Measurements from ENCODE around the gene DCAKD.

DCAKD gene

DNA sequence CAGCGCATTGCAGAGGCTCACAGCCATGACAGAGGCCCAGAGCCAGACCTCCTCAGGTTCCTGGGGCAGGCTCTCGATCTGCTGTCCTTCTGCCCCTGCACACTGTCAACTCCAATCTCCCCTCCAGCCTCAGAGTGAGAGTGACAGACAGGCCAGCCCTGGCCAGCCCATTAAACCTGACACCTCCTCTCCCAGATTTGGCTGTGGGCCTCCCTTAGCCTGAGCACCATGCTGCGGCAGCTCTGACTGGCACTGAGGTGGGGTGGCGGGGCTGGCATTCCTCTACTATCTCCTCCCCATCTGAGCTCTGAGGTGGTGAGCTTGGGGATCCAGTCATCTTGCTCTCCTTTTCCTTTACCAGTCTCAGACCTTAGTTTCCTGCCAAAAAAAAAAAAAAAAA lies 67.9 kb downstream of the DCAKD start:
- in situ Hi-C loops (cut with MboI; ENCODE audit: low pct_unique_long_range_greater_than_20kb, low sequenced_read_pairs): no loop called here
- no peak for DNase-seq

DNA sequence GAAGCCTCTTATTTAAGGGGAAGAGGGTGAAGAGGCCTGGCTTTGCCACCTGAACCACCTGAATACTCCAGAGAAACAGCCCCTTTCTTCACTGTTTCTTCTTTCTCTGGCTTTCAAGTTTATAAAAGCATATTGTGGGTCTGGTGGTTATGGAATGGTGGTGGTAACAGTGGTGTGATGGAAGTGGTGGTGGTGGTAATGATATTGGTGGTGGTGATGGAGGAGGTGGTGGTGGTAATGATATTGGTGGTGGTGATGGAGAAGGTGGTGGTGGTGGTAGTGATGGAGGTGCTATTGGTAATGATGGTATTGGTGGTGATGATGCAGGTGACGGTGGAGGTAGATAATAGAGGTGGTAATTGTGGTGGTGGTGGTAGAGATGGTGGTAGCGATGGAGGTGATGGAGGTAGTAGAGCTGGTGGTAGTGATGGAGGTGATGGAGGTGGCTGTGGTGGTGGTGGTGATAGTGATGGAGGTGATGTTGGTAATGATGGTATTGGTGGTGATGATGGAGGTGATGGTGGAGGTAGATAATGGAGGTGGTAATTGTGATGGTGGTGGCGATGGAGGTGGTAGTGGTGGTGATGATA lies 69.2 kb downstream of the DCAKD start:
- no peak for DNase-seq
- in situ Hi-C loops (cut with MboI; ENCODE audit: low pct_unique_long_range_greater_than_20kb, low sequenced_read_pairs): no loop called here

DNA sequence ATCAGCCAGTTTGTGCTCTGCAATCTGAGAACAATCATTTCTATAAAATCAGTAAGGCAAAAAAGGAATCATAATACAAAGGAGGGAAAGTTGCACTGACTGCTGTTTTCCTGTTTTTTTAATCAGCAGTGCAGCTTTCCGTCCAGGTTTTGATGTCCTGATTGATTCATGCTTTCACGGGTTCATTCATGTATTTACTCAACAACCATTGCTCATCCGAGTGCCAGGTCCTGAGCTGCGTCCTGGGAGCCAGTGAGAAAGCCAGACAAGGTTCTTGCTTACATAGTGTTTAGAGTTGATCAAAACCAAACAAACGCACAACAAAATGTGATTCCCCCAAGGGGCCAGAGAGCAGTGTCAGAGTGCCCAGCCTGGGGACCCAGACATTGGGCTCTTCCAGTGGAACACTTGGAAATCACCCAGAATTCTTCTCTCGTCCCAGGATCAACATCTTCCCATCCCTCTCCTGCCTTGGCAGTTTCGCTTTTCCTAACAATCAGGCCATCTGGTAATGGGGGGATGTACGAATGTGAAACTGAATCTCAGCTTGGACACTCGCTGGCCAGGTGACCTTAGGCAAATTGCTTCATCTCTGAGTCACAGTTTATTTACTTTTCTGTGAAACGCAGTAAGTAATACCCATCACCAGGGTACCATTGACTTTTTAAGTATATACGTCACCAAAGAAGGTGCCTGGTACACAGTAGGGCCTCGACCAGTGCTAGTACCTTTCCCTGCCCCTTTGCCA lies 70.0 kb downstream of the DCAKD start:
- no peak for DNase-seq
- in situ Hi-C loops (cut with MboI; ENCODE audit: low pct_unique_long_range_greater_than_20kb, low sequenced_read_pairs): no loop called here

DNA sequence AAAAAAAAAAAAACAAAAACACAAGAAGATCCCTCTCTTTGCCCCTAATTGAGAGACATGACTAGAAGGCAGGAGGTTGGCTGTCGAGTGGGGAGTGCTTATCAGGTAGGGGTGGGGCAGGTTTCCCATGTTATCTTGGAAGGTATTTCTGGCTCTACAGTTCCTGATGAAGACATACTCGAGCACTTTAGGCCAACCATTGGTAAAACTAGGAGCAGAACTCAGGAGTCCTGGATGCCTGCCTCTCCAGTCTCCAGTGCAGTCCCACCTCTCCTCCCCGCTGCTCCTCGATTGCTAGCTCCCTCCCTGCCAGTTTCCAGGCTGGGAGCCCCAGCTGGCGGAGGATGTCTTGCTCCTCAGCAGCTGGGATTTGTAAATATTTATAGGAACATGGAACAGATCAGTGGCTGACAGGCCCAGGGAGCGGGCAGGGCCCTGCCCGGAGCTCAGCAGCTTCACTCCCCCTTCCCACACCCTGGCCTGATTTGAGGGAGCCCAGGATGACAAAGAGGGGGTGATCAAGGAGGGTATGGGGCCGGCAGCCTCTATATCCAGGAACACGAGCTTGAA lies 71.9 kb downstream of the DCAKD start:
- in situ Hi-C loops (cut with MboI; ENCODE audit: low pct_unique_long_range_greater_than_20kb, low sequenced_read_pairs): no loop called here
- DNase-seq: no peak

DNA sequence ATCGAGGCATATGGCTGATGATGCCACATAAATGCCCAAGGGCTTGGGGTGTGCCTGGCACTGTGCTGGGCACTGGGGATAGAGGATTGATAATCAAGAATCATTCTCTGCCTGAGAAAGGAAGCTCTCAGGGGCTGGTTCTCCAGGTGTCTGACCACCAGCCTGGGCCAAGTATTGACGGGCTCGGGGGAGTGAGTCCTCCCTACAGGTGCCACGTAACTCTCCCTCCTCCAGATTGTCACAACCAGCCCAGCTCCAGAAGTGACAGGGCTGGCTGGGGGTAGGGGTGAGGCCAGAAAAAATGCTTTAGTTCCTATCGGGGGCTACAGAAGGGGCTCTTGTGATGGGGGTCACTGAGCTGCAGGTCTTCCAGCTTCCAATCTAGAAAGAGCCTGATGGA lies 72.6 kb downstream of the DCAKD start:
- in situ Hi-C loops (cut with MboI; ENCODE audit: low pct_unique_long_range_greater_than_20kb, low sequenced_read_pairs): no loop called here
- no peak for DNase-seq

DNA sequence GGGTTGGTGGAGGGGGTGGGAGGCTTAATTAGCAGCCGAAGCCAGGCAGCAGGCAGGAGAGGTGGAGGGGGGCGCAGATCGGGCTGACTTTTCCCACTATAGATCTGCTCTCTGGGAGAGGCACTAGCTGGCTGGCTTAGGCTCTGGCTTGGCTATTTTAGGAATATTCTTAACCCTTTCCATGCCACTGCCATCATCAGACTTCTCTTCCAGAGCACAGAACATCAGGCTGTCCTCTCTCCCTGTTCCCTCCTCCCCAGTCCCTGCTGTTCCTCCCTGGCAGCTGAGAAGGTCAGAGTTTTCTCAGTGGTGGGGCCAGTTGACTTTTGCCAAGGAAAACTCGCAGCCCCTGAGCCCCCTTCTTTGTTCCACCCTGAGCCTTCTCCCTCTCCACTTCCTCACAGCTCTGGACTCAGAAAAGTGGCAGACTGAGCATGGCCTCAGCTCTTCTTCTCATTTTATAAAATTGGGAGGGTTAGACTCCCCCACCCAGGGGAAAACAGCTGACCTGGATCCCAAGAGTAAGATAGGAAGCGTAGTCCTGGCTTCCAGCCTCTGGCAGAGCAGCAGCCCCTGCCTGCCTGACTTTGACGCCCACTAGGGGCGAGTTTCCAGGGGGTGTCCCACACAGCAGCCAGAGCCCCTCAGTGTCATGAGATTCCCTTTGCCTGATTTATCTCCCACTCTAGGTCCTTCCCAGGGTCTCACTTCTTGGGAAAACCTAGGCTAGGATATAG lies 73.5 kb downstream of the DCAKD start:
- in situ Hi-C loops (cut with MboI; ENCODE audit: low pct_unique_long_range_greater_than_20kb, low sequenced_read_pairs): no loop called here
- no peak for DNase-seq

DNA sequence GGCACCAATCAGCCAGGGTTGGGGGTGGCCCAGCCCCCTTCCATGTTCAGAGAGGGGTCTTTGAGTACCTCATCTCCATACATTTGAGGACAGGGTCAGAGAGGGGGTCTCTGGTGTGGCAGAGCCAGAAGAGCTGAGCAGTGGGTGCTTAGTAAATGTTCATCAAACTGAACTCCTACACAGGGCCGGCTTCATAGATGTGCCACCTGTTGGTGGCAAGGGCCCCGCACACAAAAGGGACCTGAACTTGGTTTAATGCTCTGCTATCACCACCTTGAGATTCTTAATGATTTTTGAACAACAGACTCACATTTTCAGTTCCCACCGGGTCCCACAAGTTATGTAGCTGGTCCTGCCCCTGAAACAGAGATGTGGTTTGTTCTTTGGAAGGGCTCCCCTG lies 74.4 kb downstream of the DCAKD start:
- no peak for DNase-seq
- in situ Hi-C loops (cut with MboI; ENCODE audit: low pct_unique_long_range_greater_than_20kb, low sequenced_read_pairs): no loop called here

DNA sequence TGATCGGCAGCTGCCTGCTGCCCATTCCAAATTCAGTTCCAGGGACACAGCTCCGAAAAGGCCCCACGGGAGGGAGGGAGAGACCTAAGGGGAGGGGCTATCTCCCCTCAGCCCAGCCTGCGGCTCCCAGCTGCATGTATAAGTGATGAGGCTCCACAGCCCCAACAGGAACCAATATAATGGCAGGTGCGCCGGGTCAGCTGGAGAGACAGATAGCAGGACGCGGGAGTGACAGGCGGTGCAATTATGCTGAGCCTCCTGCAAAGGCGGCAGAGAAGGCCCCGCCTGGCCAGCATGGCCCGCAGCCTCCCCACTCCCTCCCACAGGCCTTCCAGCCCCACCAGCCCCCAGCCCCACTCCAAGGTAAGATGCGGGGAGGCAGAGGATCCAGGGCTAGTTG lies 75.2 kb downstream of the DCAKD start:
- in situ Hi-C loops (cut with MboI; ENCODE audit: low pct_unique_long_range_greater_than_20kb, low sequenced_read_pairs): no loop called here
- DNase-seq: no peak

All from KBM-7 (cell line).